Astrocyte of the spinal cord (primary cell): Measurements from ENCODE around the gene NT5C3B.

ENCODE experiments used
- DNase-seq: peaks from one replicate; pipeline ENCODE4 v3.0.0; 2011; ENCODE audit warnings: low read depth, low spot score
- H3K4me3 ChIP-seq: 2 replicates; pipeline ENCODE4 v1.5.1; 2011; ENCODE audit warnings: low read depth, mild to moderate bottlenecking, low read length, moderate library complexity
- CTCF ChIP-seq: IDR thresholded peaks from 2 replicates; pipeline ENCODE4 v1.5.1; 2012; ENCODE audit warnings: low read depth, mild to moderate bottlenecking, low read length, inconsistent platforms
- in situ Hi-C: cut with HindIII; loops from 2 replicates; pipeline ENCODE4 v1.10.0; 2017; ENCODE audit warnings: low sequenced_read_pairs

Gene NT5C3B

GRCh38 chr17:41786227-41787020, 49.6 kb downstream of the NT5C3B start, which contains the start of gene JUP:
Gene JUP, minus strand, starts transcription at chr17:41786711. Its CDS starts 14,857 bp downstream, at chr17:41771854.
- DNase-seq = peak; percentile 100
- H3K4me3 ChIP-seq = peak within 1 kb of the TSS; percentile 74
- in situ Hi-C loops = no loop called here
- peak; percentile 33 for TF ChIP-seq CTCF

GRCh38 chr17:41785859-41786226, 50.2 kb downstream of the NT5C3B start:
- in situ Hi-C loops = no loop called here
- no peak for DNase-seq
- H3K4me3 ChIP-seq = peak overlapping the region; percentile 74

GRCh38 chr17:41785091-41785858, 50.8 kb downstream of the NT5C3B start:
- peak overlapping the region; percentile 74 for H3K4me3 ChIP-seq
- no peak for TF ChIP-seq CTCF
- in situ Hi-C loops = no loop called here
- DNase-seq = no peak

More at GRCh38 chr17:41785859-41786226, 50.2 kb downstream of the NT5C3B start:
- no peak for TF ChIP-seq CTCF

- H3K4me3 ChIP-seq = peak overlapping the region; percentile 74
- no peak for TF ChIP-seq CTCF
- in situ Hi-C loops = no loop called here
- no peak for DNase-seq
Measured at GRCh38 chr17:41784207-41784744, 51.8 kb downstream of the NT5C3B start.

- DNase-seq = no peak
- in situ Hi-C loops = no loop called here
- H3K4me3 ChIP-seq = no peak overlapping the region
- no peak for TF ChIP-seq CTCF
Measured at GRCh38 chr17:41782142-41782541, 53.9 kb downstream of the NT5C3B start.

GRCh38 chr17:41781404-41782110, 54.5 kb downstream of the NT5C3B start:
- no peak for TF ChIP-seq CTCF
- no peak overlapping the region for H3K4me3 ChIP-seq
- DNase-seq = no peak
- in situ Hi-C loops = no loop called here
